Measurements from ENCODE around the gene DDR2.

DNA sequence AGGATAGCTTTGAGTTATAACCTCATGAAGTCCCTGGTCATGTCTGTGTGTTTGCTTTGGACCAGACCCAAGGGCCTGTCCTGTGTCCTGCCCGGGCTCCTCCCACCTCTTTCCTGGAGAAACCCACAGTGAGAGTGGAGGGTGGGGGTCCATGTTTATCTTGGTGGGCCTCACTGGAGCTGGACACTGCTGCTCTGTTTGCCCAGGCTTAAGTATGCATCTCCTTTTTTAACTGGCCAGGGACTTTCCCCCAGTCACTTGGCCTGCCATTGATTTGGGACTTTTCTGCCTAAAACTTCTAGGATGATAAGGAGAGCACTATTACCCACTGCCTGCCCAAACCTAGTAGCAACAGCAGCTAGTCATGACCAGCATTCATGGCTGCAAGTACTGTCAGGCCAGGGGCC is 49.8 kb downstream of the DDR2 start:
- no peak for TF ChIP-seq SIN3A (IDR thresholded peaks at IDR 0.05; ENCODE audit: borderline replicate concordance, insufficient read depth, low read length)
- TF ChIP-seq, protein P1, sequence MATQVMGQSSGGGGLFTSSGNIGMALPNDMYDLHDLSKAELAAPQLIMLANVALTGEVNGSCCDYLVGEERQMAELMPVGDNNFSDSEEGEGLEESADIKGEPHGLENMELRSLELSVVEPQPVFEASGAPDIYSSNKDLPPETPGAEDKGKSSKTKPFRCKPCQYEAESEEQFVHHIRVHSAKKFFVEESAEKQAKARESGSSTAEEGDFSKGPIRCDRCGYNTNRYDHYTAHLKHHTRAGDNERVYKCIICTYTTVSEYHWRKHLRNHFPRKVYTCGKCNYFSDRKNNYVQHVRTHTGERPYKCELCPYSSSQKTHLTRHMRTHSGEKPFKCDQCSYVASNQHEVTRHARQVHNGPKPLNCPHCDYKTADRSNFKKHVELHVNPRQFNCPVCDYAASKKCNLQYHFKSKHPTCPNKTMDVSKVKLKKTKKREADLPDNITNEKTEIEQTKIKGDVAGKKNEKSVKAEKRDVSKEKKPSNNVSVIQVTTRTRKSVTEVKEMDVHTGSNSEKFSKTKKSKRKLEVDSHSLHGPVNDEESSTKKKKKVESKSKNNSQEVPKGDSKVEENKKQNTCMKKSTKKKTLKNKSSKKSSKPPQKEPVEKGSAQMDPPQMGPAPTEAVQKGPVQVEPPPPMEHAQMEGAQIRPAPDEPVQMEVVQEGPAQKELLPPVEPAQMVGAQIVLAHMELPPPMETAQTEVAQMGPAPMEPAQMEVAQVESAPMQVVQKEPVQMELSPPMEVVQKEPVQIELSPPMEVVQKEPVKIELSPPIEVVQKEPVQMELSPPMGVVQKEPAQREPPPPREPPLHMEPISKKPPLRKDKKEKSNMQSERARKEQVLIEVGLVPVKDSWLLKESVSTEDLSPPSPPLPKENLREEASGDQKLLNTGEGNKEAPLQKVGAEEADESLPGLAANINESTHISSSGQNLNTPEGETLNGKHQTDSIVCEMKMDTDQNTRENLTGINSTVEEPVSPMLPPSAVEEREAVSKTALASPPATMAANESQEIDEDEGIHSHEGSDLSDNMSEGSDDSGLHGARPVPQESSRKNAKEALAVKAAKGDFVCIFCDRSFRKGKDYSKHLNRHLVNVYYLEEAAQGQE (IDR thresholded peaks at IDR 0.05; ENCODE audit: insufficient read depth in 1 of 2, low read depth in 2 of 2, low read length in 2 of 2) = no peak
- TF ChIP-seq POLR2AphosphoS5 (IDR thresholded peaks at IDR 0.05; ENCODE audit: low read depth, low read length) = no peak
- no peak for TF ChIP-seq FOXP2 (optimal IDR thresholded peaks at IDR 0.05; ENCODE audit: borderline replicate concordance, extremely low read depth, extremely low read length, insufficient read depth)
- no peak for TF ChIP-seq TAF1 (IDR thresholded peaks at IDR 0.05; ENCODE audit: borderline replicate concordance, insufficient read depth, low read length)

All from PFSK-1 (cell line).